SW 1271 (cell line): ENCODE results near the gene CROCC2.
A peak's percentile ranks its signal among the peaks of the same experiment; 100 is the strongest.

Experiments used
- DNase-seq, 2 experiments: peaks; one replicate each; lab custom pipeline; 2025; lab: John Stamatoyannopoulos, UW

The CROCC2 gene

DNA sequence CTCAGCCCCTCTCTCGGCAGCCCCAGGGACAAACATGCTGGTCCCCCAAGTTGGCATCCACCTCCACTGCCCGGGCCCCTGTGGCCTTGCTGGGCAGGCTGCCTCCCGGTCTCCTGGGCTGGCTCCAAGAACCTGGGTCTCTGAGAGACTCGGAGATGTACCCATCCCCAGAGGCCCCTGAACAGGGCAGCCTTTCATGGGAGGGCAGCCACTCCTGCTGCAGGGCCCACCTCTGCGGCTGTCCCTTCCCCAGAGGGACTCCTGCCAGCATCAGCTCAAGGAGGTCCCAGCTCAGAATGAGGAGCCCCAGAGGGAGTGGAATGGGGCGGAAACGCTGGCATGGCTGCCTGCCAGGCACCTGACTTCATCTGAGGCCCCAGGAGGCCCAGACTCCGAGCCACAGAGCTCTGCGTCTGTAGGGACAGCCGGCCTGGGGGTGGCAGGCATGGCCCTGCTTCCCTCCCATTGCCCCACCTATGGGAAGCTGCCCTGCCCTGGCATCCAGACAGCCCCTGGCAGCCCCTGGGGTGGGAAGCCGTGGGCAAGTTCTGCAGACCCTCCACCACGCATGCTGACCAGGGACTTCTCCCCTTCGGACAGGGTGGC, 857 bp upstream of the CROCC2 start:
- no peak for DNase-seq

DNA sequence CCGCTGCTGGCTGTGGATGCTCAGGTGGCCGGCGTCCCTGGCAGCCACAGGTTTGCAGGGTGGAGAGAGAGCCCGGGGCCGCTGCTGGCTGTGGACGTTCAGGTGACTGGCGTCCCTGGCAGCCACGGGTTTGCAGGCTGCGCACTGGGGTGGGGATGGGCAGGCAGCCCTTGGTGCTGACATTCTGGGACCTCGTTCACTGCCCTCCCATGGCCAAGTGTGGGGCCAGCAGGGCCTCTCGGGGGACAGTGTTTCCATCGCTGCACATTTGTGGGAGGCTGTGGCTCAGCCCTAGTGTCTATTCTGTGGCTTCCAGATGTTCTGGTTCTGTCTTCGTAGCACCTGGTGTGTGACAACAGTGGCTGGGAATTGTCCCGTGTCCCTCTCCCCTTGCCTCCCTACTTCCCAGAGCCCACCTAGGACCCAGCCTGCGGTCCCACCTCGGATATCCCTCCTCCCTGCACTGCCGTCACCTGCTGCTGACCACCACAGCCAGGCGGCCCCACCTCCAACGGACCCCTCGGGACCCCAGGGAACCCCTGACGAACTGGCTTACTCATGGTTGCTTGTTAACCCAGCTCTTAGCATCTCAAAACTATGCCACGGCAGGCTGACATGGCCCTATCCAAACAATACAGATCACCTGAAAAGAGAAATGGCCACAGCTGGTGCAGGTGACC, 915 bp downstream of the CROCC2 start:
- no peak for DNase-seq

DNA sequence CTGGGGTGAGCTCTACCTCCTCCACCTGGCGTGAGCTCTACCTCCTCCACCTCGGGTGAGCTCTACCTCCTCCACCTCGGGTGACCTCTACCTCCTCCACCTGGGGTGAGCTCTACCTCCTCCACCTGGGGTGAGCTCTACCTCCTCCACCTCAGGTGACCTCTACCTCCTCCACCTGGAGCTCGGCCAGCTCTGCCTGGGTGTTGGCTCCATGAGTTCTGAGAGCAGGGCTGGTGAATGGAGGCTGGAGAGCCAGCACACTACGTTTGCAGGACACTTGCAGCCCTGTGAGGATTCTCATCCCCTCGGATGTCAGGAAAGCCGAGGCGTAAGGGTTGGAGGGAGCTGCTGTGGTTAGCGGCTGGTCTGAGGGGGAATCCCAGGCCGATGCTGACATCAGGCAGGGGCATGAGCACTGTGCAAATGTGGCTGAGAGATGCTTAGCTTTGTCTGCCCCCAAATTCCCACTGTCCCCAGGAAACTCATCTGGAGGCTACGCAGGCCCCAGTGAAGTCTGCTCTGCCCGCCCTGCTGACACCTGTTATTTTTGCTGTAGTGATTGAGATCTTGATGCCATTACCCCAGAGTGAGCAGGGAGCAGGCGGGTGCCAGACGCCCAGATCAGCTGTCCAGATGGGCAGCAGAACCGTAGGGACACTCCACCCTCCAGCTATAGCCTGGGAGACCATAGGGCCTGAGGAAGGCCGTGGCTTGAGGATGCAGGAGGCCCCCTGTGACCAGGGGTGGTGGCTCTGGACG, 3.3 kb downstream of the CROCC2 start:
- no peak for DNase-seq

DNA sequence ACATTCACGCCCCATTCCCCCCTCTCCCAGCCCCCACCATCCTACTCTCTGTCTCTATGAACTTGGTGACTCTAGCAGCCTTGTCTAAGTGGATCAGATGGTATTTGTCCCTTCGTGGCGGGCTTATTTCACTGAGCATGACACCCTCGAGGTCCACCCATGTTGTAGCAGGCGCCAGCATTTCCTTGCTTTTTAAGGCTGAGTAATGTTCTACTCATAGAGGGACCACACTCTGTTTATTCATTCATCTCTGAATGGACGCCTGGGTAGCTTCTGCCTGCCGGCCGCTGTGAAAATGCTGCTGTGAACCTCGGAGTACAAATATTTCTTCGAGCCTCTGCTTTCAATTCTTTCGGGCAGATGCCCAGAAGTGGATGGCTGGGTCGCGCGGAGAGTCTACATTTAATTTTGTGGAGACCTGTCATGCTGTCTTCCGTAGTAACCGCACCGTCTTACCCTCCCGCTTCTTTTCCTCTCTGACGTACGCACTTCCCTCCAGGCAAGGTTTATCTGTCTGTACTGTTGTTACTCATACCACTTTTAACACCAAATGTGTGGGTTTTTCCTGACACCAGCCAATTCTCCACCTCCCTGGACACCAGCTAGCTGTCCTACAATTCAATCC, 5.6 kb downstream of the CROCC2 start:
- DNase-seq = no peak

DNA sequence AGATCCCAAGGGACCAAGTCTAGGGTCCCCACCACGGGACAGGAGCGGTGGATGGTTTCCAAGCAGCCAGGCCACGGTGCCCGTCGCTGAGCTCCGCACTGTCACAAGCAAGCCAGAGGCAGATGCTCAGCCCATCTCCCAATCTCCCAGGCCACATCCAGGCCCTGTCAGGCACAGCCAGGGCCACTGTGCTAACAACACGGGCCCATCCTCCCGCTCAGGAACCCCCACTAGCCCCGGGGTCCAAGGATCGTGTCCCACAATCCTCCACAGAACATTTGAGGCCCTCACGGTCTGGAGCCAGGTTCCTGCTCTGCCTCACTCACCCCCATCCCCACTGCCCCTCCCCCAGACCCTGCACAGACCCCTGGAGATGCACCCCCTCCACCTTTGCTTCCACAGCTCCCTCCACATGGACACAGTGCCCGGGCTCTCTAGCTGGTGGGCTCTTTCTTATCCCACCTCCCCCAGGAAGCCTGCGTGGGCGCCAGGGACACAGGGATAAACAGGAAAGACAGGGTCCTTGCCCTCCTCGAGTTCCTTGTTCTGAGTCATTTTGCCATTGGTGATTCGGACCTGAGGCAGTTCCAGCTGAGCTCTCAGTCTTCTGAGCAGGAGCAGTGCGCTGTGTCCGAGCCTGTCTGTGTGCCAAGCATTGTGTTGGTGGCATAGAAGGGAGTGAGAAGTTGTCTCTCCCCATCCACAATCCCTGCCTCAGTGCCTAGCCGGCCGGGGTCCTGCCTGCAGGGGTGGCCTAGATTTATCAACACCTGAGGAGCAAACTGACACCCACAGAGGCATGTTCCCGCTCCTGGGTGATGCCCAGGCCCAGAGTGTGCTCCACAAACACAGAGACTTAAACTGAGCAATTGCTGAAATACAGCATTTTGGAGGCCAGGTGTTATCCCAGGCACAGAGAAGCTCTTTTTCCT, 7.0 kb downstream of the CROCC2 start:
- no peak for DNase-seq

DNA sequence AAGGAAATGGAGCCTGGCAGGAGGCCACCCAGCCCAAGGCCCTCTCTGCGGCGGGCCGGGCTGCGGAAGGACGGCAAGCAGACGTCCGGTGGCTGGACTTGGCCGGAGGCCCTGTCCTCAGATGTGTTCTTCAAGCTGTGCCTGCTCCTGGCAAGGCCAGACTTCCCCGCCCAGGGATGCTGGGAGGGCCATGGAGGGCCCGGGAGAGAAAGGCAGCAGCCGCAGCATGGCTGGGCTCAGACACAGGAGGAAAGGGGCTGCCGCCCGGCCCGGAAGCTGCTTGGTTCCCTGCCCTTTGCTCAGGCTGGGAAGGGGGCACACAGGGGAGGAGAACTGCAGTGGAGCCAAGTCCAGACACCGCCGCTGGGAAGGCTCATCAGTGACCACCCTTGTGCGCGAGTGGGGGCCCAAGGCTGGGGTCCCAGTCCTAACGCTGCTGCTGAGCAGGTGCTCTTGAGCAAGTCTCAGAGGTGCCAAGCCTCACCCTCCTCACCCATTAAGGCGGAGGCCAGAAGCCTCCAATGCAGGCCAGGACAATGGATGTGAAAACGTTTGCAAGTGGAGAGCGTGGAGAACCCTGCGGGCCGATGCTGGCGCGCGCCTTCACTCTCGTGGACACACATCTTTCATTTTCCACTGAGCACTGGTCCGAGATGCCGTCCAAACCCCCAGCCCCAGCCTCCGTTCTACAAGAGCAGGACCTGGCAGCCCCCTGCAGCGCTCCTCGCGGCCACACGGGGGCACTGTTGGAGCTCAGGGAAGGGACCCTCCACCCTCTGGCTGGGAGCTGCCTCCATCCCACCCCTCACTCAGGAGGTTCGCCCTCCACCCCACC, 7.9 kb downstream of the CROCC2 start:
- peak in 1 of 2 experiments; percentile 22 for DNase-seq

DNA sequence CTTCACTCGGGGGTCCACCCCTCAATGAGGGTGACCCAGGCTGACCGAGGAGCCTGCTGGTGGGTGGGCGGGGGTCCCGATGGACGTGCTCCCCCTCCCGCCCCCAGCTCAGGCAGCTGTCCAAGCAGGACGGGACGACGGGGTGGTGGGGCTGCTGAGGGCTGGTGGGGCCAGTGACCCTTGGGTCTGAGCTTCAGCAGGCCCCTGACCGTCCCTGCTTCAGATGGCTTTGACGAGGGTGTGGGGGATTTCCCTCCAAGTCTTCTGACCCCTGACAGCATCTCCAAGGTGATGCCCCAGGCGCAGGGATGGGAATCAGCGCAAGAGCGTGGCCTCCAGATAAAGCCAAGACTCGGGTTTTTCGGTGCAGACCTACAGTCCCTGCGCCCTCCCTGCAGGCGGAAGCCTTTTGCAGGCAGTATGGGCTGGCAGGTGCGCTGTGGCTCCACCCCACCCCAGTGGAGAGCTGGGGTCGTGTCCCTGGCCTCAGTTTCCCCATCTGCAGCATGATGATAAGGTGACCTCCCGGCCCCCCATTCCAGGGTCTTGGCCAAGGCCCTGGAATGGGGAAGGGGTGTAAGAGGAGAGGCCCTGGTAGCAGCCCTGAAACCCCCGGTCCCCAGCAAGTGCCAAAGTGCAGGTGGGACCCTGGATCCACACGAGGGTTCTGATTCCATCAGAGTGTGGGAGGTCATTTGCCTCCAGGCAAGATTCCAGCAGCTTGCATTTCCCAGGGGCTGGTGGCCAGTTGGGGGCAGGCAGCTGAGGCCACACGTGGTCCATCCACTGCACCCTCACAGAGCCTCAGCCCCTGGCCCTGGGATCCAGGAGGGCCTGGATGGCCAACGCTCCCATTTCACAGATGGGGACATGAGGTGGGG, 8.7 kb downstream of the CROCC2 start:
- DNase-seq = no peak

DNA sequence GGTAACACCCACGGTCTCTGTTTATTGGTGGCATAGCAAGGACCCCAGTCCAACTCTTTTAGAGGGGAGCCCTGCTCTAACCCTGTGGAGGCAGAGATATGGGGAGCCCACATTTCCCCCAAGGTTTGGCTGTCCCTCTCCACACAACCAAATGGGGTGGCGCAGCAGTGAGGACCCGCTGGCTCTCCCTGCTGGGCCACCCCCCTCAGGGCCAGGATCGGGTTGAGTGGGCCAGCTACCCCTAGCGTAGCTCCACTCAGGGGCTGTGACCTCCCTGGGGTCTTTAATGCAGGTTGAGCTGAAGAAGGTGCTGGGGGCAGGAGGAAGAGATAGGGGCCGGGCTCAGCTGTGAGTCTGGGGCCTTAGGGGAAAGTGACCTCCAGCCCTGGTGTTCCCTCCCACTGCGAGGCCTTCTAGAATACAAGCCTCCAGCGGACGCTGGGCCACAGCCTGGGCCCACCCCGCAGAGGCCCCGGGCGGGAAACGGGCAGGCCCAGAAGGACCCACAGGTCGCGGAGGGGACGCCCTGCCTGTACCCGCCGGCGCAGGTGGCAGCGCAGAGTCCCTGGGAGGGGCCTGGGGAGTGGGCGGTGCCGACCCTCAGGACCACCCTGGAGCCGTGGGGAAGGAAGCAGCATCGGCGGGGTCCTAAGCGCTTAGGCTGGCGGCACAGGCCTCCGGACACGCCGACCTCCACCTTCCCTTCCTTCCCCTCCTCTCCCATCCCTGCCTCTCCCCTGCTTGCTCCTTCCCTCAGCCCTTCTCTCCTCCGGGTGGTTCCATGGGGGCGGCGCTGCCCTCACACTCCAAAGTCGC, 9.6 kb downstream of the CROCC2 start:
- no peak for DNase-seq

DNA sequence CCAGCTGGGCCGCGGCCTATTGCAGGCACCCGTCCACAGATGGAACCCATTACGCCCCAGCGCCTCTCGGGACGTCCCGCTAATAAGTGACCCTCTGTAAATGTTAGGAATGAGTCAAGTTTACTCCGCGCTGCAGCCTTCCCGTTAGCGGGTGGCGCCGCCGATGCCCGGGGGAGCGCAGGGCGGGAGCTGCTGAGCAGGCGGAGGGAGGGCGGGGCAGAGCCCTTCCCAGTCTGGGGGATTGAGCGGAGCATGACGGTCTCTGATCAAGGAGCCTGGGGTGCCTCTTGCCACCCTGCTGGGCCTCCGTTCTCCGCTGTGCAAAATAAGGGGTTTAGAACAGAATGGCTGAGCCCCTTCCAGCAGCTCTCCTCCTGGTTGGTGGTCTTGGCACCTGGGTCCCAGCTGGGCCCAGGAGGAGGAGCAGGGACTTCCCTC, 10.5 kb downstream of the CROCC2 start:
- DNase-seq = no peak

DNA sequence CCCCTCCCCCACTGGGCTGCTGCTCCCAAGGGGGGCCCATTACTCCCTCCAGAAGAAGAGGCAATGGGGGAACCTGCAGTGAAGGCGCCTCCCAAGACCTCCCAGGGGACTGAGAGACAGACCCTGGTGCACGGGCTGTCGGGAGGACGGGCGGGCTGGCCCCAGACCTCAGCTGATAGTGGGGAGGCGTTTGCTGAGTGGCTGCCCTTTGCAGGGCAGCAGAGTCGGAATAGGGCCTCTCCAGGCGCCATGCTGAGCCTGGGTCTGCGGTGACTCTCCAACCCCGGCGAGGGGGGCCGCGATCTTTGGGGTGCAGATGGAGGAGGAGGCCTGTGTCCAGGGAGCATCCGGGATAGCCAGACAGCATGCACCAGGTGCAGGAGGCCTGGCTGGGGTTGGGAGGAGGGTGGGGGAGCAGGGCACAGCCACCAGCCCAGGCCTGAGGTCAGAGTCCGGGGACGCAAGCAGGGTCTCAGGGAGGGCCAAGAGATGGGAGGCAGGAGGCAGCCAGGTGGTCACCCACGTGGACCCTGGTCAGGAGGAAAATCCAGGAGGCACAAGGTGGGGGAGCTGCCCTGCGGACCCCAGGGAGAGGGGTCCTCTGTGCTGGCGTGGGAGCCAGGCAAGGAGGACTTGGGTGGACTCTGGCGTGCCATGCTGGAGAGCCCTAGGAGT, 11.0 kb downstream of the CROCC2 start:
- no peak for DNase-seq

DNA sequence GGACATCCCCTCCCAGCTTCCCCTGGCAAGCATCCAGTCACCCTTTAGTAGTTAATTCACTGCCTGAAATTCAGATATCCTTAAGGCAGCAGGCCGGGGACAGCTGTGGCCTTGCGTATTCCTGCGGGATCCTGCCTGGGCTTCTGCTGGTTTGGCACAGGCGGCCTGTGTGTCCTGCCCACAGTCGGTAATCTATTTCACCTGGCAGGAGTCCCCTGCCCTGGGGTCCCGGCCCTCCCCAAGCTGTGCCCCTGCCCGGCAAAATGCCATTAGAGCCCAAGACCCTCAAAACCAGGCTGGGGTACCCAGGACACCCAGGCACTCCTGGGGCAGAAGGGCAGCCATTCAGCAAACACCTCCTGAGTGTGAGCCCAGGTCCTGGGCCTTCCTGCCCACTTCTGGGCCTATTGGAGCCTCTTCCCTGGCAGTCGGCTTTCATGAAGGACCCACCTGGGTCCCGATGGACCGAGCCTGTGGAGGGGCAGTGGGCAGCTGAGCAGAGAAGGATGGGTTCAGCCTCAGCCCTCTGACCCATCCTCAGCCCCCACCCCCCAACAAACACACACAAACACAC, 11.6 kb downstream of the CROCC2 start:
- peak in 1 of 2 experiments; percentile 10 for DNase-seq

DNA sequence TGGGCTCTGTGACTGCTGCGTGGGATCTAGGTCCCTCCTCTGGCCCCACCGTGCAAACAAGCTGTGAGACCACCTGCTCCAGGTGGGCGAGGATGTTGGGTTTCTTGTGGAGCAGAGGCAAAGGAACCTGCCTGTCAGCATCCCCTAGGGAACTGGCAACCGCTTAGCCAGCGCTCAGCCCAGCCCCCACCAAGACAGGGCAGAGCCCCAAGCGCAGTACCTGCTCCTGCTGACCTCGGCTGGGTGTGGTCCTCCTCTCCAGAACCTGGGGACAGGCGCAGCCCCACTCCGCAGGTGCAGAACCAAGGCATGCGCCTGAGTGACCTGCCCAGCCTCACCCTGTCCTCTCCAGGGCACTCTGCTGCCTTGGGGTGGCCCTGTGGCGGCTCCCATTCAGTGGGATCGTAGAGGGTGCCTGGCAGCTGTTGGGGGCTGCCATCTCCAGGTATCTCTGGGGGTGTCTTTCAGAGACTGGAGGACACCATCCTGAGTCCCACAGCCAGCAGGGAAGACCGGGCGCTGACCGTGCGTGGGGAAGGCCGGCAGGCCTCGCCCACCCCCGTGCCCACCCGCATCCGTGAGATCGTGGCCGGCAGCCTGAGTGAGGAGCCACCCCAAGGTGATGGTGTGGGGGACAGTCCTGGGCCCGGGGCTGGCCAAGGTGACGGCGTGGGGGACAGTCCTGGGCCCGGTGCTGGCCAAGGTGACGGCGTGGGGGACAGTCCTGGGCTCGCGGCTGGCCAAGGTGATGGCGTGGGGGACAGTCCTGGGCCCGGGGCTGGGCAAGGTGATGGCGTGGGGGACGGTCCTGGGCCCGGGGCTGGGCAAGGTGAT, 12.3 kb downstream of the CROCC2 start:
- DNase-seq = no peak

DNA sequence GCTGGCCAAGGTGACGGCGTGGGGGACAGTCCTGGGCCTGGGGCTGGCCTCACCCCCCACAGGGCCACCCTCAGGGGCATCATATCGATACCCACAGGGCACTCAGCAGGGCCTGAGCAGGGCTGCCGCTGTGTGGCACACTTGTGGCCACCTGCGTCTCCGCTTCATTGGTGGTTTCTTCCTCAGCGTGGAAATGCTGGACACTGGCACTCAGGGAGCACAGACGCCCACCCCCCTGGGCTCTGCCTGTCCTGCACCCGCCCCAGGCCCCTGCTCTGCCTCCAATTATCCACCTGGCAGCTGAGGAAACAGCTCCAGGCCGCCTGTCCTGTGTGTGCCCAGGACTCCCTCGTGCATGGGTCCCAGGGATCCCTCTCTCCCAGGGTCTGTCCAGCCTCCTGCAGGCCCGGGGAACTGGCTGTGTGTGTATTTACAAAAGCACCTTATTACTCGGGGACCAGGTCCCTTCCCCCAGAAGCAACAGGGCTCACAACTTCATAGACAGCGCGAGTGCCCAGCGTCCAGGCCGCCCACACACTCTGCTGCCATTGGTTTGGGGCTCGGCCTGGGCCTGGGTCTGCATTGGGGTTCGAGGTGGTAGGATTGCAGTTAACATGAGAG, 13.1 kb downstream of the CROCC2 start:
- no peak for DNase-seq

DNA sequence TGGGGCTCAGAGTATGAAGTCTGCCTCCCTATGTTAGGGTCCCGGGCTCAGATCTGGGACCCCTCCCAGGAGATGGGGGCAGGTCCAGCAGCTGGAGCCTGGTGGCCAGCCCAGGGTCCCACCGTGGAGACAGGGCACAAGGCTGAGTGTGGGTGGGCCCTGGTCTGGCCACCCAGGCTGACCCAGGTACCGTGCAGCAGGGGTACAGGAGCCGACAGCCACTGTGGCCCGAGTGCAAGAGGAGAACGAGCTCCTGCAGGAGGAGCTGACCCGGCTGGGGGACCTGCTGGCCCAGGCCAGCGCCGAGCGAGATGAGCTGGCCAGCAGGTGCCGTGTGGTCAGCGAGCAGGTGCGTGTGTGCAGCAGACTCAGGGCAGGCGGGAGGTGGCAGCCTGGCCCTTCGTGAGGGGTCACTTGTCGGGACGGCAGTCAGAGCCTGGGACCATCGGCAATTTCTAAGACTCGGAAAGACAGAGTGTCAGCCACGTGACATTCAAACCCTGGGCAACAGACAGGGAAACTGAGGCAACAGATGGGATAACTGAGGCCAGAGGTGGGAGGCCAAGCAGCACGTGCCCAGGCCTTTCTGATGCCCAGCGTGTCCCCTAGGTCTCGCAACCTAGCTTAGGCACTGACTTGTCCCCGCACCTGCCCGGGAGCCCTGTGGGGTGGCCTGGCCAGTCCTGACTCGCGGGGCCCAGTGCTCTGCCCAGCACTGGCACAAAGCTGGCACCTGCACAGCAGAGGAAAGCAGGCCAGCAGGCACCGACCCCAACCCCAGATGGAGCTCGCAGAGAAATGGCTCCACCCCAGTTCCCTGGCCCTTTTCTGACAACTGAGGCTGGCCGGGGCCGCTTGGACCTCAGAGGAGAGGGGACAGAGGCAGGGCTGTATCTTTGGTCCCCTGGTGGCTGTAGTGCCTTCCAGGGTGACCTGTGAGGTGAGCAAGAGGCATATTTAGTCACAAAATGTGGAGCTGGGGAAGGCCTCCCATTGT, 13.9 kb downstream of the CROCC2 start:
- DNase-seq = no peak

DNA sequence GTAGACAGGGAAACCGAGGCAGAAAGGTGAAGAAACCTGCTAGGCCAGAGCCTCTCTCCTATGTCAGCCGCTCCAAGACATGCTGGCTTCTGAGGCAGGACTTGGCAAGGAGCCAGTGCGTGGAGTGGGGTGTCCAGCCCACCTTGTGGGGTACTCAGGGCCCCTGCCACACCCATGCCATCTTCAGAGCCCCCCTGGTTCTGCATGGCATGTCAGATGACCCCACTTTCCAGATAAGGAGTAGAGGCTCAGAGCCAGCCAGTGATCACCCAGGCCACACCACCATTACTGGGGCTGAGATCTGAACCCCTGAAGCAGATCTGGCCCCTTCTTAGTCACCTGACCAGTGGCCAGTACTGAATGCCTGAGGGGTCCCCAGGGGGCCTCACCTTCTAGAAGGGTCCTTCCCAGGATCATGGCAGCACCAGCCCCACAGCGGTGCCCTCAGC, 14.7 kb downstream of the CROCC2 start:
- DNase-seq = no peak
